HepG2 (cell line): Measurements from ENCODE around the gene CENPB. TPM values are rescaled to one million over a fixed set of nuclear protein-coding genes. Genes with fewer than 3 reads are reported as not detected.
A peak's percentile ranks its signal among the peaks of the same experiment; 100 is the strongest.

Experiments
- CBX2 ChIP-seq, 2 experiments: fragments of 200-600 bp in 1 of 2; sonication (generic); formaldehyde crosslinking in 1 of 2; IDR thresholded peaks; 2 replicates each; pipeline versions ENCODE4 v1.7.0 to v1.8.1; 2018 to 2022; ENCODE audit warnings: low read depth in 2 of 2, low read length in 1 of 2, mild to moderate bottlenecking in 1 of 2, missing genetic modification reagents in 1 of 2
- CHD4 ChIP-seq: fragments of 200-600 bp; sonication (generic); IDR thresholded peaks from 2 replicates; pipeline ENCODE4 v1.7.0; 2017; ENCODE audit warnings: mild to moderate bottlenecking, low read length, borderline replicate concordance
- DPF2 ChIP-seq: sonication (generic); formaldehyde crosslinking; IDR thresholded peaks from 2 replicates; pipeline ENCODE4 v1.4.0; 2020; ENCODE audit warnings: mild to moderate bottlenecking, low read depth, missing genetic modification reagents, borderline replicate concordance
- EHMT2 ChIP-seq: fragments of 200-600 bp; sonication (generic); IDR thresholded peaks from 2 replicates; pipeline ENCODE4 v1.7.0; 2017; ENCODE audit warnings: antibody characterized with exemption, low read depth, low read length, borderline replicate concordance
- GATAD2A ChIP-seq: IDR thresholded peaks from 2 replicates; pipeline ENCODE4 v1.6.1; 2016
- HDAC2 ChIP-seq: sonication (generic); formaldehyde crosslinking; IDR thresholded peaks from 2 replicates; pipeline ENCODE4 v1.4.0; 2020; ENCODE audit warnings: missing genetic modification reagents
- HNF4G ChIP-seq, 2 experiments: sonication (generic) in 1 of 2; formaldehyde crosslinking in 1 of 2; IDR thresholded peaks; 2 replicates each; pipeline versions ENCODE4 v1.4.0 to v1.6.1; 2011 to 2020; ENCODE audit warnings: borderline replicate concordance in 2 of 2, low read depth in 2 of 2, mild to moderate bottlenecking in 2 of 2, low read length in 1 of 2, missing genetic modification reagents in 1 of 2, moderate library complexity in 1 of 2
- NAIF1 ChIP-seq: sonication (generic); formaldehyde crosslinking; IDR thresholded peaks from 2 replicates; pipeline ENCODE4 v1.5.0; 2020; ENCODE audit warnings: mild to moderate bottlenecking, missing genetic modification reagents, borderline replicate concordance
- NFIB ChIP-seq: sonication (generic); formaldehyde crosslinking; IDR thresholded peaks from 2 replicates; pipeline ENCODE4 v1.9.0; 2021; ENCODE audit warnings: missing genetic modification reagents, mild to moderate bottlenecking, borderline replicate concordance
- RFX3 ChIP-seq: IDR thresholded peaks from 2 replicates; pipeline ENCODE4 v1.6.1; 2016; ENCODE audit warnings: missing biosample characterization, missing genetic modification reagents
- SP5 ChIP-seq: IDR thresholded peaks from 2 replicates; pipeline ENCODE4 v1.6.1; 2016; ENCODE audit warnings: low read depth, borderline replicate concordance
- XRCC5 ChIP-seq: fragments of 200-400 bp; formaldehyde crosslinking; optimal IDR thresholded peaks from 2 replicates; pipeline ENCODE3; 2017; ENCODE audit warnings: mild to moderate bottlenecking, low read length
- ZNF569 ChIP-seq: sonication (generic); formaldehyde crosslinking; IDR thresholded peaks from 2 replicates; pipeline ENCODE4 v1.5.0; 2020; ENCODE audit warnings: mild to moderate bottlenecking, missing genetic modification reagents, moderate library complexity, borderline replicate concordance
- ZNF572 ChIP-seq: sonication (generic); formaldehyde crosslinking; IDR thresholded peaks from 2 replicates; pipeline ENCODE4 v1.5.1; 2020; ENCODE audit warnings: mild to moderate bottlenecking, missing genetic modification reagents
- ZNF646 ChIP-seq: sonication (generic); formaldehyde crosslinking; IDR thresholded peaks from 2 replicates; pipeline ENCODE4 v1.9.0; 2021; ENCODE audit warnings: mild to moderate bottlenecking, missing genetic modification reagents
- polyA plus RNA-seq, 8 experiments: library from polyadenylated mRNA; depleted of rRNA in 3 of 8; stranded (reverse) in 7 of 8; unstranded in 1 of 8; fragments of >200 nt; fragmentation: Illumina TruSeq in 4 of 8; extraction: Trizol in 4 of 8; gene quantifications; 2 replicates each; pipeline versions ENCODE4 v1.2.1 to v1.2.3, GENCODE V29; 2011 to 2016; ENCODE audit warnings: low read depth in 4 of 8, missing spikeins in 1 of 8, mixed read lengths in 1 of 8; ENCODE audit not compliant: insufficient read depth in 1 of 8
- total RNA-seq, 5 experiments: library from RNA; depleted of rRNA; stranded (reverse); fragments of >200 nt; fragmentation: Illumina TruSeq; extraction: Trizol; gene quantifications; 2 replicates each; pipeline ENCODE4 v1.2.3, GENCODE V29; 2016; ENCODE audit warnings: low read depth in 1 of 5
- TF ChIP-seq, protein P1 (sequence below): sonication (generic); formaldehyde crosslinking; IDR thresholded peaks from 2 replicates; pipeline ENCODE4 v1.5.0; 2020; ENCODE audit warnings: mild to moderate bottlenecking, missing genetic modification reagents
- TF ChIP-seq, protein P2 (sequence below): sonication (generic); formaldehyde crosslinking; IDR thresholded peaks from 2 replicates; pipeline ENCODE4 v1.4.0; 2020; ENCODE audit warnings: missing genetic modification reagents

CENPB gene
- total and polyA plus RNA-seq, 2 of the 13 experiments (the other 11 are each of a cell fraction or from before 2014, with no cell fraction given): 10.4 to 54.5 TPM

DNA sequence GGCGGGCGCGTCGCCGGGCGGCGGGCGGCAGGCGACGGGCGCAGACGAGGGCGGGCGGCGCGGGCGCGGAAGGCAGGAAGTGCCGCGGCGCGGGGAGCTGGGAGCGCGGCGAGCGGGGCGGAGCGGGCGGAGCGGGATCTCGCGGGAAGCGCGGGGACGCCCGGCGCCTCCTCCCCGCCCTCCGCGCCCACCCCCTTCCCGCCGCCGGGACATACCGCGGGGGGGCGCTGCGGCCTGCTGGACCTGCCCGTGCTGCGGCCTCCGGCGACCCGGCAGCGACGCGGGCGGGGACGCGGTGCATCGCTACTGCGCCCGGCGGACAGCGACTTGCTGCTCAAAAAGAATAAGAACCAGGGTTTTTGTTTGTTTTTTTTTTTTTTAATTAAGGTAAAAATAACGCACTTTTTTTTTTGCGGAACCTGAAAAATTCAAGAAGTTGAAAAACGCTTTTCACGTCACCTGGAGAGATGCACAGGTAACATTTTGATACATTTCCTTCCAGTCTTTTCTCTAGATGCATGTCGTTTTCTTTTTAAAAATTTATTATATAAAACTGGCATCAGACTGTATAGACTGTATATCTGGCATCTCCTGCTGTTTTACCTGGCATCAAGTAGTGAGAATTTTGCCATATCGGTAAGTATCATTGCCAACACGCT lies at the start of gene CENPB (continued):
- TF ChIP-seq, protein P1, sequence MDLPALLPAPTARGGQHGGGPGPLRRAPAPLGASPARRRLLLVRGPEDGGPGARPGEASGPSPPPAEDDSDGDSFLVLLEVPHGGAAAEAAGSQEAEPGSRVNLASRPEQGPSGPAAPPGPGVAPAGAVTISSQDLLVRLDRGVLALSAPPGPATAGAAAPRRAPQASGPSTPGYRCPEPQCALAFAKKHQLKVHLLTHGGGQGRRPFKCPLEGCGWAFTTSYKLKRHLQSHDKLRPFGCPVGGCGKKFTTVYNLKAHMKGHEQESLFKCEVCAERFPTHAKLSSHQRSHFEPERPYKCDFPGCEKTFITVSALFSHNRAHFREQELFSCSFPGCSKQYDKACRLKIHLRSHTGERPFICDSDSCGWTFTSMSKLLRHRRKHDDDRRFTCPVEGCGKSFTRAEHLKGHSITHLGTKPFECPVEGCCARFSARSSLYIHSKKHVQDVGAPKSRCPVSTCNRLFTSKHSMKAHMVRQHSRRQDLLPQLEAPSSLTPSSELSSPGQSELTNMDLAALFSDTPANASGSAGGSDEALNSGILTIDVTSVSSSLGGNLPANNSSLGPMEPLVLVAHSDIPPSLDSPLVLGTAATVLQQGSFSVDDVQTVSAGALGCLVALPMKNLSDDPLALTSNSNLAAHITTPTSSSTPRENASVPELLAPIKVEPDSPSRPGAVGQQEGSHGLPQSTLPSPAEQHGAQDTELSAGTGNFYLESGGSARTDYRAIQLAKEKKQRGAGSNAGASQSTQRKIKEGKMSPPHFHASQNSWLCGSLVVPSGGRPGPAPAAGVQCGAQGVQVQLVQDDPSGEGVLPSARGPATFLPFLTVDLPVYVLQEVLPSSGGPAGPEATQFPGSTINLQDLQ (CRISPR knock-in tag): no peak
- TF ChIP-seq ZNF572: no peak
- peak; percentile 69 for TF ChIP-seq SP5 (CRISPR knock-in tag)
- TF ChIP-seq HNF4G (IDR thresholded peaks at IDR 0.05; ENCODE audit: borderline replicate concordance, low read depth, low read length): no peak
- TF ChIP-seq HNF4G (CRISPR knock-in tag; IDR thresholded peaks at IDR 0.05; ENCODE audit: borderline replicate concordance, low read depth): no peak
- TF ChIP-seq NFIB (CRISPR knock-in tag): no peak
- no peak for TF ChIP-seq ZNF569 (CRISPR knock-in tag)
- no peak; the same call in 1 of the 2 replicates for TF ChIP-seq GATAD2A
- peak; percentile 92 for TF ChIP-seq XRCC5
- no peak for TF ChIP-seq NAIF1 (CRISPR knock-in tag)
- no peak for TF ChIP-seq EHMT2
- TF ChIP-seq ZNF646: no peak
- TF ChIP-seq, protein P2, sequence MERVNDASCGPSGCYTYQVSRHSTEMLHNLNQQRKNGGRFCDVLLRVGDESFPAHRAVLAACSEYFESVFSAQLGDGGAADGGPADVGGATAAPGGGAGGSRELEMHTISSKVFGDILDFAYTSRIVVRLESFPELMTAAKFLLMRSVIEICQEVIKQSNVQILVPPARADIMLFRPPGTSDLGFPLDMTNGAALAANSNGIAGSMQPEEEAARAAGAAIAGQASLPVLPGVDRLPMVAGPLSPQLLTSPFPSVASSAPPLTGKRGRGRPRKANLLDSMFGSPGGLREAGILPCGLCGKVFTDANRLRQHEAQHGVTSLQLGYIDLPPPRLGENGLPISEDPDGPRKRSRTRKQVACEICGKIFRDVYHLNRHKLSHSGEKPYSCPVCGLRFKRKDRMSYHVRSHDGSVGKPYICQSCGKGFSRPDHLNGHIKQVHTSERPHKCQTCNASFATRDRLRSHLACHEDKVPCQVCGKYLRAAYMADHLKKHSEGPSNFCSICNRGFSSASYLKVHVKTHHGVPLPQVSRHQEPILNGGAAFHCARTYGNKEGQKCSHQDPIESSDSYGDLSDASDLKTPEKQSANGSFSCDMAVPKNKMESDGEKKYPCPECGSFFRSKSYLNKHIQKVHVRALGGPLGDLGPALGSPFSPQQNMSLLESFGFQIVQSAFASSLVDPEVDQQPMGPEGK (CRISPR knock-in tag): peak; percentile 88
- TF ChIP-seq CBX2 (IDR thresholded peaks at IDR 0.05; ENCODE audit: low read depth, low read length): peak; percentile 78; the same call in 1 of the 2 replicates
- TF ChIP-seq CBX2 (CRISPR knock-in tag; IDR thresholded peaks at IDR 0.05; ENCODE audit: low read depth): no peak
- TF ChIP-seq DPF2: no peak
- TF ChIP-seq HDAC2 (CRISPR knock-in tag): no peak
- TF ChIP-seq RFX3: no peak
- no peak for TF ChIP-seq CHD4
